GM19043 (cell line): ENCODE results near the gene PRSS56.

Source experiments
- ATAC-seq: cut with Tn5 transposase; IDR thresholded peaks from one replicate; pipeline ENCODE4 v1.9.1; 2021; ENCODE audit warnings: low read depth; ENCODE audit not compliant: unreplicated experiment

PRSS56 gene

DNA sequence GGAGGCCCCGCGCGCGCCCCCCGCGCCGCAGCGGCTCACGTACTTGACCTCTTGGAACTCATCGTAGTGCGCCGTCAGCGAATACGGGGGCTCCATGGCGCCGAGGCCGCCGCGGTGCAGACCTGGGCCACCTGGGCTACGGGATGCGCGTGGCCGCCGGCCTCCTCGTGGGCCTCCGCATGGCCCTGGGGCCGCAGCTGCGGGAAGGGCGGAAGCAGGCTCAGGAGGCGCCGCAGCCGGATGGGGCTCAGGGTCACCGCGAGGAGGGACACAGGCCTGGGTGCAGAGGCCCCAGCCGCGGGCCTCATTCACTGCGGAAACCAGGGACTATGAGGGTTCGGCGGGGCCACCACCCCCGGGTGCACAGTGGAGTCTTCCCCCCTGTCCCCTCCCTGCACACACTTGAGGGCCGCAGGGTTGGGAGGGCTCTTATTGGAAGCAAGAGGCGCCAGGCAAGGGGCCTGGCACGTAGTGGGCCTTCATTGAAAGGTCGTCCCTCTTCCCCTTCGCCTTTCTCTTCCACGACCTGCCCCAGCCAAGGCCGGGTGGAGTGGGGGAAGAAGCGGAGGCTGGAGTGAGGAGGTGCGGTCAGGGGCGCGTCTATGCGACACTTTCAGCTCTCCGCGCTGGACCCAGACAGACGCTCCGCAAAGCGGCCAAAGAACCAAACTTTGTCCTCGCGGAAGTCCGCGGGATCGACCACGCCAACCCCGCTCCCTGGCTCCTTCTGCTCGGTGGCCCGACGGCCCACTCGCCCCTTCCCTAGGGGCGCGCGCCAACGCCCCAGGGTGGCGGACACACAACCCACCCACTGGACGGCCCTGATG lies 33.4 kb upstream of the PRSS56 start:
- no peak for ATAC-seq

DNA sequence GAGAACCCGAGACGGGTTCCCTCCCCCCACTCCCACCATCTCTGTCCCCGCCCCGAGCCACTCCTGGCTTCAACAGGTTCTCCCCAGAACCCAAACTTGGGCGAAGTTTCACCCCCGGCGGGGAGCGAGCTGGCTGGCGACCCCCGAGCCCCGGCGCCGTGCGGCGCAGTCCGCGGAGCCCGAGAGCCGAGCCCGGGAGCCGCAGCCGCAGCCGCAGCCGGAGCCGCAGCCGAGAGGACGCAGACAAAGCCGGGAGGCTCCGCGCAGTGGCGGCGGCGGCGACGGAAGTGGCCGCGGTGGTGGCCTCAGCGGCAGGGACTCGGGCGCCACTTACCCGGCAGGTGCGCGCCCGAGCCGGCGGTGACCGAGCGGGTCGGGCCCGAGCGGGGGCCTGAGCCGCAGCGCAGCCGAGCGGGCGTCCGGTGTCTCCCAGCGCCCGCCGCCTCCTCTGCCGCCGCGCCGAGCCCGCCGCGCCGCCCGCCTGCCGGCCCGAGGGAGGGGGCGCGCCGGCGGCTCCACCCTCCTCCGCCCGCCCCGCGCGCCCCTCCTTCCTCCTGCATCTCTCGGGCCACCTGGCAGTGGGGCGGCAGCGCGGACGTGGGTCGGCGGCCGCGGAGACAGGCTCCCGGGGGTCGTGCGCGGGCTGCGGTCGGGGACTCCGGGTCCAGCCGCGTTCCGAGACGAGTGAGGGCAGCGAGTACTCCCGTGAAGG lies 32.6 kb upstream of the PRSS56 start, which contains the start of gene ECEL1:
ECEL1 (minus strand) TSS at position 450 of the 712 bp plus-strand sequence. CDS start 1,181 bp downstream, outside the sequence.
- no peak for ATAC-seq

- ATAC-seq: no peak
Measured at GRCh38 chr2:232488097-232488711, 32.0 kb upstream of the PRSS56 start.

- no peak for ATAC-seq
Measured at GRCh38 chr2:232488721-232489300, 31.4 kb upstream of the PRSS56 start.

DNA sequence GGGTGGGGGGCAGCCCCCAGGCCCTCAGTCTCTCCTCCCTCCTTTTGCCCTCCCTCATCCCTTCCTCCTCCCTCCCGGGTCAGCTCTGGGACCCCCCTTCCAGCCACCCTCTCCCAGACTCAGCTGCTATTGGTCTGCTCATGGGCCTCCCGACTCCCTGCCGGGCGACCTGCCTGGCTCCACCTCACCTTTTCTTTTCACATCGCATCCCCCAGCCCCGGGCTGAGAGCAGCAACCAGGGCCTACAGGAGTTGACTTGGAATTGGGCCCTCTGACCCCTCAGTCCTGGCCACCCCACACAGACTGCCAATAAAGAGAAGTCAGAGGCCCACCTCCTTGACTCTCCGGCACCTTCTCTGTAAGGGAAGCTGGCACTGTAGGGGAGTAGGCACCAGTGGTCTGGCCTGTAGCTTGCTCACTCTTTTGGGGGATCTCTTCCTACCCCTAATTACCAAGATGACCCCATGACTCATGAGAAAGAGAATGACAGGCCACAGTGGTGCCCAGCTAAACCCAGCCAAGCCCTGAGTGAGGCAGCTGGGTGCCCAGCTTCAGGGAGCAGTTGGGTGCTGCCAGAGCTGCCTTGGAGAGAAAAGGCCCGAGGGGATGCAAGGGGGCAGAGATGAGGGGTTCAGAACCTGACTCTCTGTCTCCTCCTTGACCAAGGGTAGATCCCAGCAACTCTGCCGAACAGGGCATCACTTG lies 30.5 kb upstream of the PRSS56 start:
- ATAC-seq: no peak

- ATAC-seq: no peak
Measured at GRCh38 chr2:232490221-232491138, 29.7 kb upstream of the PRSS56 start.

DNA sequence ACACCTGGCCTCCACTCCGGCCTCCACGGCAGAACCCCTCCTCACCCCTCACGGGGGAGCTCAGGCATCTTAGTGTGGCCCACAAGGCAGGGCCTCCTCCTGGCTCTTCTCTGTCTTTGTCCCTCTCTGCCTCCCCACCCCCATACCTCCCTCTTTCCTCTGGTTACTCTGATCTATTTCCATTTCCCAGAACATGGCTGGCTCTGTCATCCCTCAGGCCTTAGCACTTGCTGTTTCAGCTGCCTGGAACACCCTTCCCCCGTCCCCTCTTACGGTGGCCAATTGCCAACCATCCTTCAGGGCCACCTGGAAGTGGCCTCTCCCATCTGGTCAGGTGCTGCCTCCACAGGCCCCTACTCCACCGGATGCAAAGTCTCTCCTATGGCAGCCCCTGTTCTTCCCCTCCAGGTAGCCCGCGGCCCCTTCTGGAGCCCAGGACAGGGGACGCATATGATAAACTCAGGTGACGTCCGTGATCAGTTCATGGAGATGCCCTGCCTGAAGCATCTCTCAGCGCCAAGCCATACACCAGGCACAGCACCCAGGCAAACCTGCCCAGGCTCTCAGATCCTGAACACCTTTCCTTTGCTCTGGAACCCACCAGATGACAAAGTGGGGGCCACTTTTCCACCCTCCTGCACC lies 28.9 kb upstream of the PRSS56 start:
- ATAC-seq: no peak

GRCh38 chr2:232492236-232492848 lies 27.8 kb upstream of the PRSS56 start:
- no peak for ATAC-seq

GRCh38 chr2:232492963-232493700 lies 27.1 kb upstream of the PRSS56 start:
- no peak for ATAC-seq

GRCh38 chr2:232493701-232494474 lies 26.3 kb upstream of the PRSS56 start:
- ATAC-seq: no peak

DNA sequence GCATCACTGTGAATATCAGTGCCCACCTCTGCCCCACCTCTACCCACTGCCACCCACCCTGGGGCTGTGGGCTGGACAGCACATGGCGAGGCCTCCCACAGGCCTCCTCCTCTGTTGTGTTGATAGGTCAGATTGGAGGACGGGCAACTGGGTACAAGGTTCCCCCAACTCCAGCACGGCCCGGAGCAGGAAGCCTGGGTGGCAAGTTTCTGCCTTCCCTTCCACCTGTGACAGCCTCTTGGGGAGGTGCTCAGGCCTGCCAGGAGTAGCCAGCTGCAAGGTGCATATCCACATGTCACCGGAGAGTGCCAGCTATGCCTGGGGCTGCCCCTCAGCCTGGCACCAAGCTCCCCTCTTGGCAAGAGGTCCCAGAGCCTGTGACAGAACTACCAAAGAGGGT lies 25.6 kb upstream of the PRSS56 start:
- ATAC-seq: no peak

DNA sequence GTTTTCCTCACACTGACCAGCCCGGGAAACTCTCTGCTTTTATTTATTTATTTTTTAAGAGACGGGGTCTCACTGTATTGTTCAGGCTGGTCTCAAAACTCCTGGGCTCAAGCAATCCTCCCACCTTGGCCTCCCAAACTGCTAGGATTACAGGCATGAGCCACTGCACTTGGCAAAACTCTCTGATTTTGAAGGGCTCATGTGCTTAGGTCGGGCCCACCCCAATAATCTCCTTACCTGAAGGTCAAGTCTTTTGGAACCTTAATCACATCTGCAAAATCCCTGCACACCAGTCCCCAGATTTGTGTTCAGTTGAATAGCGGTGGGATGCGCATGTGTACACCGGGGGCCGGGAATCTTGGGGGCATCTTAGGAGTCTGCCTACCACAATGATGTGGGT lies 24.9 kb upstream of the PRSS56 start:
- no peak for ATAC-seq

DNA sequence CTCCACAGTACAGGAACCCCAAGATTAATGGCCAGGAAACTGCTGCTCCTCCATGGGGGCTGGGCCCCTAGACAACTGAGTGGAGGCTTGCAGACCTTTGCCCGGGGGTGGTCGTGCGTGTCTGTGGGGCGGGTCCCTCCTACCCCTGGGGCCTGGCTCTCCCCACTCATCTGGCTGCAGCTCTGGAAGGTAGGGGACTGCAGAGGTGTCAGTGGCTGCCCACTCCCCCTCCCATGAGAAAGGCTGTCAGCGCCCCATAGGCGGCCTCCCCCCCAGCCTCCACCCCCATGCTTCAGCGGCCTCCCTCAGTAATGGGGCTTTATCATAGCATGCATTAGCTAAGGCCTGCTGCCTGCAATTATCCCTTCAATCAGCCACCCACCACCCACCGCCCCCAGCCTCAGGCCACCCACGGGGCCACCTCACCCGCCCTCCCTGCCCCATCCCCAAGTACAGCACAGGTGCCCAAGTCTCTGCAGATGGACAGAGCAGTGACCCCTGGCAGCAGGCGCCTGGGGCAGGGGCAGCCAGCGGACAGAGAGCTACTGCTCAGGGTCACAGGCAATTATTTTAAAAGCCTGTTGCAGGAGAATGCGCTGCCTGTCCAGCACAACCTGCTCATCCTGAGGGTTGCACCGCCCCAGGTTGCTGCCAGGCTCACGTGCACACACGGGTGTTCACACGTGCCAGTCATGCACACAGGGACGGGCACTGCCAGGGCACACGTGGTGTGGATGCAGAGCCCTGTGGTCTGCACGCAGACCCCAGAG lies 23.5 kb upstream of the PRSS56 start:
- no peak for ATAC-seq

DNA sequence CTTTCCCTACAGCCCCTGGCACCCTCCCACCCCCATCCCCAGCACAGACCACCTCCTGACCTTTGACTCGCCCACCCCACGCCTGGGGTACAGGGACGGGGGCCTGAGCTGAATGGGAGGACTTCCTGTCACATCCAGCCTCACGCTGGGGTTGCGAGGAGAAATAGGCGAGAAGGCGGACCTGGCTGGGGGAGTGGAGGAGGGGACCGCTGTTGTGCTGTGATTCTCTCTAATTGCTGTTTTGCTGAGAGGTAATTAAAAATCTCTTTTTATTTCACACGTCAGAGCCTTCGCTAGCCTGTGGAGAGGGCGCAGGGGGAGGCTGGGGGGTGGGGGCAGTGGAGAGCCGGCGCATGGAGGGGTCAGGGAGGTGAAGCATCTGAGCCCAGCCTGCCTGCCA lies 22.8 kb upstream of the PRSS56 start:
- no peak for ATAC-seq

GRCh38 chr2:232498452-232498851 lies 21.7 kb upstream of the PRSS56 start:
- no peak for ATAC-seq

DNA sequence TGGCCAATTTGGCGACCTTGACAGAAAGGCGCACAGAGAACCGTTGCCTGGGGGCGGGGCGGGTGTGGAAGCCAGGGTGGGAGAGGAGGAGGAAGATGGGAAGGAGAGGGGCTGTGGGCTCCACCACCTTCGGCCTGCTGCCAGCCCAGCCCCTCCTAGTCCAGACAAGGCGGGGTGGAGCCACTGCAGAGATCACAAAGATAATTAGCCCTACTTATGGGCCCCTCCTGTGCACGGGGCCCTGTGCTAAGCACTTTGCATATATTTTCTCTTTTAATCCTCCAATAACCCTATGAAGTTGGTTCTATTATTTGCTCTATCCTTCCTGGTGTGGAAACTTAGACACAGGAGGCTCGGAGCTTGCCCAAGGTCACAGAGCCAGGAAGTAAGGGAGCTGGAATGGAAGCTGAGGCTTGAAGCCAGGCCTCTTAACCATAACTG lies 18.8 kb upstream of the PRSS56 start:
- no peak for ATAC-seq
